ENCODE data around the gene NT5DC1.

- TF ChIP-seq CTCF (IDR thresholded peaks at IDR 0.05; ENCODE audit: low read length) (no peak), EZH2phosphoT487 (IDR thresholded peaks at IDR 0.05; ENCODE audit: low read length) (no peak), EZH2 (optimal IDR thresholded peaks at IDR 0.05; ENCODE audit: low read depth, low read length) (no peak)
These were observed 28.3 kb upstream of the NT5DC1 start for GRCh38 chr6:116072368-116072767.
